HG03521 (cell line): Measurements from ENCODE around the gene CDKAL1.
"Not testable (repeated sequence)": the region's sequence is repeated elsewhere in the genome, so short reads cannot be mapped to it uniquely, and the experiment has no call there.

Source experiments
- ATAC-seq: cut with Tn5 transposase; IDR thresholded peaks from one replicate; pipeline ENCODE4 v1.9.1; 2021; ENCODE audit warnings: mild to moderate bottlenecking, moderate library complexity; ENCODE audit not compliant: unreplicated experiment

The CDKAL1 gene

GRCh38 chr6:21187485-21187884 lies 653.2 kb downstream of the CDKAL1 start:
- no peak for ATAC-seq

- ATAC-seq, result no peak
Measured at GRCh38 chr6:21188505-21189223, 654.4 kb downstream of the CDKAL1 start.

- ATAC-seq, result no peak
Measured at GRCh38 chr6:21189759-21190158, 655.5 kb downstream of the CDKAL1 start.

- no peak for ATAC-seq
Measured at GRCh38 chr6:21190701-21191100, 656.4 kb downstream of the CDKAL1 start.

- no peak for ATAC-seq
Measured at GRCh38 chr6:21193790-21194475, 659.7 kb downstream of the CDKAL1 start.

- ATAC-seq, result not testable (repeated sequence)
Measured at GRCh38 chr6:21195301-21195700, 661.0 kb downstream of the CDKAL1 start.

GRCh38 chr6:21198032-21198640 lies 663.9 kb downstream of the CDKAL1 start:
- ATAC-seq, result no peak

- ATAC-seq, result no peak
Measured at GRCh38 chr6:21199262-21199661, 665.0 kb downstream of the CDKAL1 start.

- no peak for ATAC-seq
Measured at GRCh38 chr6:21200134-21200870, 666.0 kb downstream of the CDKAL1 start.

GRCh38 chr6:21201187-21201586 lies 666.9 kb downstream of the CDKAL1 start:
- no peak for ATAC-seq

- no peak for ATAC-seq
Measured at GRCh38 chr6:21201637-21202350, 667.5 kb downstream of the CDKAL1 start.

GRCh38 chr6:21202521-21202920 lies 668.3 kb downstream of the CDKAL1 start:
- ATAC-seq, result no peak

GRCh38 chr6:21204951-21205350 lies 670.7 kb downstream of the CDKAL1 start:
- no peak for ATAC-seq

- no peak for ATAC-seq
Measured at GRCh38 chr6:21208081-21208795, 674.0 kb downstream of the CDKAL1 start.

GRCh38 chr6:21208796-21209186 lies 674.5 kb downstream of the CDKAL1 start:
- no peak for ATAC-seq

- no peak for ATAC-seq
Measured at GRCh38 chr6:21213492-21213891, 679.2 kb downstream of the CDKAL1 start.

GRCh38 chr6:21214738-21215448 lies 680.6 kb downstream of the CDKAL1 start:
- no peak for ATAC-seq

- ATAC-seq, result no peak
Measured at GRCh38 chr6:21219241-21219640, 685.0 kb downstream of the CDKAL1 start.

- no peak for ATAC-seq
Measured at GRCh38 chr6:21219856-21220255, 685.6 kb downstream of the CDKAL1 start.
